A549 (cell line): Measurements from ENCODE around the gene TMC7. TPM values are rescaled to one million over a fixed set of nuclear protein-coding genes. Genes with fewer than 3 reads are reported as not detected.
A peak's percentile ranks its signal among the peaks of the same experiment; 100 is the strongest.

Experiments
- ATAC-seq, 2 experiments: fragments of 200-7000 bp in 1 of 2; fragments of >200 bp in 1 of 2; cut with Nextera tagmentation in 1 of 2; cut with Tn5 transposase in 1 of 2; 3 replicates each; pipeline versions ENCODE4 v1.8.0 to v1.9.1; 2018 to 2020; ENCODE audit warnings: mild to moderate bottlenecking in 1 of 2, moderate library complexity in 1 of 2
- CTCF ChIA-PET: fragments of 300-600 bp; sonication (Branson Sonifier 250); formaldehyde crosslinking; extraction: SDS; loops from one replicate; lab custom pipeline; 2021; ENCODE audit warnings: antibody characterized with exemption, inconsistent platforms; lab: Yijun Ruan, JAX
- POLR2A ChIA-PET: fragments of 350-600 bp; formaldehyde crosslinking; extraction: SDS; loops from one replicate; lab custom pipeline; 2021; ENCODE audit warnings: antibody characterized with exemption, inconsistent platforms; lab: Yijun Ruan, JAX
- DNase-seq, 2 experiments: peaks; one replicate each; pipeline versions ENCODE4 v3.0.0 to v3.0.0-alpha.2; 2011 to 2016; ENCODE audit warnings: low read depth in 1 of 2, low spot score in 1 of 2
- FAIRE-seq: peaks from 2 replicates; lab custom pipeline; 2011; peaks lifted over from hg19 to GRCh38; lab: Jason Lieb, UNC
- H3K27ac ChIP-seq, 2 experiments: fragments of >200 bp; sonication (Bioruptor Twin); formaldehyde crosslinking; 3 replicates each; pipeline ENCODE4 v1.5.1; 2016 to 2017
- H3K4me1 ChIP-seq: fragments of >200 bp; sonication (Bioruptor Twin); formaldehyde crosslinking; 3 replicates; pipeline ENCODE4 v1.6.1; 2016
- H3K4me2 ChIP-seq: fragments of >200 bp; sonication (Bioruptor Twin); formaldehyde crosslinking; 3 replicates; pipeline ENCODE4 v1.6.1; 2016
- H3K4me3 ChIP-seq: fragments of >200 bp; sonication (Bioruptor Twin); formaldehyde crosslinking; 3 replicates; pipeline ENCODE4 v1.5.1; 2016
- H3K9me3 ChIP-seq: fragments of >200 bp; sonication (Bioruptor Twin); formaldehyde crosslinking; 3 replicates; pipeline ENCODE4 v1.6.1; 2016
- BHLHE40 ChIP-seq: IDR thresholded peaks from 2 replicates; pipeline ENCODE4 v1.6.1; 2012; ENCODE audit warnings: low read depth, low read length, inconsistent platforms
- CBX2 ChIP-seq: fragments of 200-600 bp; sonication (generic); IDR thresholded peaks from 2 replicates; pipeline ENCODE4 v1.6.1; 2016; ENCODE audit warnings: low read depth, mild to moderate bottlenecking, borderline replicate concordance
- CBX8 ChIP-seq: fragments of 200-600 bp; sonication (generic); IDR thresholded peaks from 2 replicates; pipeline ENCODE4 v1.6.1; 2016
- CEBPB ChIP-seq, 2 experiments: fragments of >200 bp in 1 of 2; sonication (Bioruptor Twin) in 1 of 2; formaldehyde crosslinking in 1 of 2; IDR thresholded peaks; 2 replicates each; pipeline ENCODE4 v1.6.1; 2012 to 2016
- CHD4 ChIP-seq: fragments of 200-600 bp; sonication (generic); IDR thresholded peaks from 2 replicates; pipeline ENCODE4 v1.6.1; 2016; ENCODE audit warnings: antibody characterized with exemption, mild to moderate bottlenecking, borderline replicate concordance
- EP300 ChIP-seq, 2 experiments: fragments of >200 bp; sonication (Bioruptor Twin); formaldehyde crosslinking; IDR thresholded peaks; 2 replicates in 1 of 2; 3 replicates in 1 of 2; pipeline ENCODE4 v1.6.1; 2016 to 2017
- FOSL2 ChIP-seq, 2 experiments: fragments of 450-650 bp in 1 of 2; fragments of >200 bp in 1 of 2; sonication (Bioruptor Twin) in 1 of 2; formaldehyde crosslinking; IDR thresholded peaks; 2 replicates each; pipeline versions ENCODE4 v1.5.0 to v1.6.1; 2016 to 2020; ENCODE audit warnings: mild to moderate bottlenecking in 1 of 2, moderate library complexity in 1 of 2
- FOXS1 ChIP-seq: fragments of 250-450 bp; sonication (Bioruptor Pico); IDR thresholded peaks from 2 replicates; pipeline ENCODE4 v1.5.0; 2020; ENCODE audit warnings: mild to moderate bottlenecking, moderate library complexity
- GATA3 ChIP-seq: IDR thresholded peaks from 2 replicates; pipeline ENCODE4 v1.6.1; 2012; ENCODE audit warnings: borderline replicate concordance
- HDAC2 ChIP-seq: fragments of 200-600 bp; sonication (generic); IDR thresholded peaks from 2 replicates; pipeline ENCODE4 v1.6.1; 2016
- JUNB ChIP-seq: fragments of >200 bp; sonication (Bioruptor Twin); formaldehyde crosslinking; IDR thresholded peaks from 2 replicates; pipeline ENCODE4 v1.6.1; 2016
- KDM1A ChIP-seq: fragments of 200-600 bp; sonication (generic); IDR thresholded peaks from 2 replicates; pipeline ENCODE4 v1.6.1; 2016; ENCODE audit warnings: low read depth, mild to moderate bottlenecking
- MYC ChIP-seq: IDR thresholded peaks from 2 replicates; pipeline ENCODE4 v1.6.1; 2012; ENCODE audit warnings: mild to moderate bottlenecking, inconsistent platforms, low read length, improper control_type of control experiment, borderline replicate concordance
- NFE2L2 ChIP-seq: fragments of 150-350 bp; conservative IDR thresholded peaks from 2 replicates; pipeline ENCODE4 v1.6.1; 2014; ENCODE audit warnings: low read length
- PHF8 ChIP-seq: fragments of 200-600 bp; sonication (generic); IDR thresholded peaks from 2 replicates; pipeline ENCODE4 v1.6.1; 2016; ENCODE audit warnings: low read depth, mild to moderate bottlenecking, antibody characterized with exemption, moderate library complexity, borderline replicate concordance
- RARB ChIP-seq: fragments of 250-450 bp; sonication (Bioruptor Pico); IDR thresholded peaks from 2 replicates; pipeline ENCODE4 v1.8.0; 2021; ENCODE audit warnings: mild to moderate bottlenecking, moderate library complexity
- RCOR1 ChIP-seq: fragments of 150-350 bp; IDR thresholded peaks from 2 replicates; pipeline ENCODE4 v1.6.1; 2014; ENCODE audit warnings: antibody characterized with exemption, low read length, low read depth
- SMC3 ChIP-seq: fragments of >200 bp; sonication (Bioruptor Twin); formaldehyde crosslinking; IDR thresholded peaks from 3 replicates; pipeline ENCODE4 v1.6.1; 2018; ENCODE audit warnings: inconsistent platforms
- SREBF2 ChIP-seq: fragments of 450-650 bp; IDR thresholded peaks from 2 replicates; pipeline ENCODE4 v1.6.1; 2014; ENCODE audit warnings: mild to moderate bottlenecking, moderate library complexity
- TFCP2L1 ChIP-seq: fragments of 250-450 bp; sonication (Bioruptor Pico); IDR thresholded peaks from 2 replicates; pipeline ENCODE4 v1.5.0; 2021; ENCODE audit warnings: mild to moderate bottlenecking
- TP53 ChIP-seq: fragments of 250-450 bp; sonication (Bioruptor Pico); IDR thresholded peaks from 2 replicates; pipeline ENCODE4 v1.5.0; 2021; ENCODE audit warnings: mild to moderate bottlenecking, moderate library complexity
- ZFP36 ChIP-seq: fragments of 450-650 bp; IDR thresholded peaks from 2 replicates; pipeline ENCODE4 v1.6.1; 2014; ENCODE audit warnings: borderline replicate concordance; ENCODE audit not compliant: partially characterized antibody
- ZNF302 ChIP-seq: fragments of 250-450 bp; sonication (Bioruptor Pico); IDR thresholded peaks from 2 replicates; pipeline ENCODE4 v1.9.0; 2021; ENCODE audit warnings: inconsistent platforms, mild to moderate bottlenecking, moderate library complexity
- ZSCAN20 ChIP-seq: fragments of 250-450 bp; sonication (Bioruptor Pico); IDR thresholded peaks from 2 replicates; pipeline ENCODE4 v1.8.0; 2022; ENCODE audit warnings: mild to moderate bottlenecking, moderate library complexity
- WGBS: methylation state at CpG from one replicate; pipeline ENCODE4 v1.1.6; 2017; ENCODE audit errors: missing lambda C conversion rate; 5-methylcytosine and 5-hydroxymethylcytosine counted together
- polyA plus RNA-seq, 4 experiments: library from polyadenylated mRNA; depleted of rRNA in 3 of 4; stranded (reverse); fragments of >200 nt; fragmentation: RNase III in 1 of 4; extraction: RNeasy Plus Mini Kit Qiagen cat#74134 plus additional on column Dnase treatment in 1 of 4; gene quantifications; 2 replicates in 3 of 4; 3 replicates in 1 of 4; pipeline ENCODE4 v1.2.3, GENCODE V29; 2011 to 2017
- TF ChIP-seq, protein P1 (sequence below): IDR thresholded peaks from 2 replicates; pipeline ENCODE4 v1.6.1; 2012
- TF ChIP-seq, protein P2 (sequence below): fragments of >200 bp; sonication (Bioruptor Twin); formaldehyde crosslinking; IDR thresholded peaks from 3 replicates; pipeline ENCODE4 v1.6.1; 2016
- TF ChIP-seq, protein P3 (sequence below): fragments of >200 bp; sonication (Bioruptor Twin); formaldehyde crosslinking; IDR thresholded peaks from 2 replicates; pipeline ENCODE4 v1.6.1; 2016
- TF ChIP-seq, protein P4 (sequence below): fragments of 450-650 bp; IDR thresholded peaks from 2 replicates; pipeline ENCODE4 v1.6.1; 2014; ENCODE audit warnings: antibody characterized with exemption
- TF ChIP-seq, protein P5 (sequence below): IDR thresholded peaks from 2 replicates; pipeline ENCODE4 v1.6.1; 2012
- TF ChIP-seq, protein P6 (sequence below): fragments of 150-350 bp; IDR thresholded peaks from 2 replicates; pipeline ENCODE4 v1.6.1; 2014; ENCODE audit warnings: low read depth, mild to moderate bottlenecking, low read length

The TMC7 gene
- polyA plus RNA-seq, 2 of the 4 experiments (the other 2 are of a cell fraction): 7.0 to 9.4 TPM

DNA sequence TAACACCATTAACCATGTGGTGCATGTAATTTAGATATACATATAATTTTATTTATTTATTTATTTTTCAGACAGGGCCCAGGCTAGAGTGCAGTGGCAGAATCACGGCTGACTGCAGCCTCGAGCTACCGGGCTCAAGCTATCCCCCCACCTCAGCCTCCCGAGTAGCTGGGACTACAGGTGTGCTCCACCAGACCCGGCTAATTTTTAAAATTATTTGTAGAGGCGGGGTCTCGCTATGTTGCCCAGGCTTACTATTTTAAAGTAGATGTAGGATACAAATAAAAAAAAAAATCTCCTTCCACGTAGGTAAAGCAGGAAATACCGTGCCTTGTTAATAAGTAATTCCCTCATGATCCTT lies 83.2 kb downstream of the TMC7 start:
- H3K9me3 ChIP-seq: no peaks in the 10 kb centered on the region
- ChIA-PET CTCF (interaction anchor here (1.0 to 1.7 kb wide), 2 partner anchors 19 to 84 kb away, joined by 3 to 8 read pairs; partner anchors contain the start of gene TMC7), POLR2A (interaction anchor here (0.6 to 1.2 kb wide), 10 partner anchors 10 to 277 kb away, joined by 3 to 16 read pairs (median 4); partner anchors contain the start of genes ARL6IP1, RPS15A and TMC7)
- WGBS: 41% methylated on average over 9 of the region's 9 CpGs
- FAIRE-seq (no peak), ATAC-seq (peak in 1 of 2 experiments; percentile 3; a peak in 1 of 6 replicates), DNase-seq (no peak)
- H3K4me3 ChIP-seq: peak overlapping the region; percentile 63; the same call in 2 of the 3 replicates
- H3K4me1 ChIP-seq: peaks cover 12% of the 10 kb centered on the region; the same call in 2 of the 3 replicates
- H3K27ac ChIP-seq: peak overlapping the region; percentile 95 to 99
- TF ChIP-seq, protein P1, sequence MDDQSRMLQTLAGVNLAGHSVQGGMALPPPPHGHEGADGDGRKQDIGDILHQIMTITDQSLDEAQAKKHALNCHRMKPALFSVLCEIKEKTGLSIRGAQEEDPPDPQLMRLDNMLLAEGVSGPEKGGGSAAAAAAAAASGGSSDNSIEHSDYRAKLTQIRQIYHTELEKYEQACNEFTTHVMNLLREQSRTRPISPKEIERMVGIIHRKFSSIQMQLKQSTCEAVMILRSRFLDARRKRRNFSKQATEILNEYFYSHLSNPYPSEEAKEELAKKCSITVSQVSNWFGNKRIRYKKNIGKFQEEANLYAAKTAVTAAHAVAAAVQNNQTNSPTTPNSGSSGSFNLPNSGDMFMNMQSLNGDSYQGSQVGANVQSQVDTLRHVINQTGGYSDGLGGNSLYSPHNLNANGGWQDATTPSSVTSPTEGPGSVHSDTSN: no peak
- TF ChIP-seq PHF8 (no peak), CBX8 (no peak), FOXS1 (CRISPR knock-in tag) (no peak), ZFP36 (no peak), NFE2L2 (no peak), SREBF2 (no peak), SMC3 (no peak), RCOR1 (no peak), TP53 (CRISPR knock-in tag) (no peak), JUNB (no peak), FOSL2 (IDR thresholded peaks at IDR 0.05) (no peak), FOSL2 (CRISPR knock-in tag; IDR thresholded peaks at IDR 0.05) (no peak), TFCP2L1 (CRISPR knock-in tag) (no peak), ZNF302 (CRISPR knock-in tag) (no peak), BHLHE40 (no peak), CHD4 (no peak)
- TF ChIP-seq, protein P2, sequence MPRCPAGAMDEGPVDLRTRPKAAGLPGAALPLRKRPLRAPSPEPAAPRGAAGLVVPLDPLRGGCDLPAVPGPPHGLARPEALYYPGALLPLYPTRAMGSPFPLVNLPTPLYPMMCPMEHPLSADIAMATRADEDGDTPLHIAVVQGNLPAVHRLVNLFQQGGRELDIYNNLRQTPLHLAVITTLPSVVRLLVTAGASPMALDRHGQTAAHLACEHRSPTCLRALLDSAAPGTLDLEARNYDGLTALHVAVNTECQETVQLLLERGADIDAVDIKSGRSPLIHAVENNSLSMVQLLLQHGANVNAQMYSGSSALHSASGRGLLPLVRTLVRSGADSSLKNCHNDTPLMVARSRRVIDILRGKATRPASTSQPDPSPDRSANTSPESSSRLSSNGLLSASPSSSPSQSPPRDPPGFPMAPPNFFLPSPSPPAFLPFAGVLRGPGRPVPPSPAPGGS: no peak
- TF ChIP-seq, protein P3, sequence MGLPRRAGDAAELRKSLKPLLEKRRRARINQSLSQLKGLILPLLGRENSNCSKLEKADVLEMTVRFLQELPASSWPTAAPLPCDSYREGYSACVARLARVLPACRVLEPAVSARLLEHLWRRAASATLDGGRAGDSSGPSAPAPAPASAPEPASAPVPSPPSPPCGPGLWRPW: no peak
- TF ChIP-seq, protein P4, sequence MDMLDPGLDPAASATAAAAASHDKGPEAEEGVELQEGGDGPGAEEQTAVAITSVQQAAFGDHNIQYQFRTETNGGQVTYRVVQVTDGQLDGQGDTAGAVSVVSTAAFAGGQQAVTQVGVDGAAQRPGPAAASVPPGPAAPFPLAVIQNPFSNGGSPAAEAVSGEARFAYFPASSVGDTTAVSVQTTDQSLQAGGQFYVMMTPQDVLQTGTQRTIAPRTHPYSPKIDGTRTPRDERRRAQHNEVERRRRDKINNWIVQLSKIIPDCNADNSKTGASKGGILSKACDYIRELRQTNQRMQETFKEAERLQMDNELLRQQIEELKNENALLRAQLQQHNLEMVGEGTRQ: no peak
- TF ChIP-seq, protein P5, sequence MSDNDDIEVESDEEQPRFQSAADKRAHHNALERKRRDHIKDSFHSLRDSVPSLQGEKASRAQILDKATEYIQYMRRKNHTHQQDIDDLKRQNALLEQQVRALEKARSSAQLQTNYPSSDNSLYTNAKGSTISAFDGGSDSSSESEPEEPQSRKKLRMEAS: no peak
- peak overlapping the region; percentile 63 for H3K4me2 ChIP-seq

DNA sequence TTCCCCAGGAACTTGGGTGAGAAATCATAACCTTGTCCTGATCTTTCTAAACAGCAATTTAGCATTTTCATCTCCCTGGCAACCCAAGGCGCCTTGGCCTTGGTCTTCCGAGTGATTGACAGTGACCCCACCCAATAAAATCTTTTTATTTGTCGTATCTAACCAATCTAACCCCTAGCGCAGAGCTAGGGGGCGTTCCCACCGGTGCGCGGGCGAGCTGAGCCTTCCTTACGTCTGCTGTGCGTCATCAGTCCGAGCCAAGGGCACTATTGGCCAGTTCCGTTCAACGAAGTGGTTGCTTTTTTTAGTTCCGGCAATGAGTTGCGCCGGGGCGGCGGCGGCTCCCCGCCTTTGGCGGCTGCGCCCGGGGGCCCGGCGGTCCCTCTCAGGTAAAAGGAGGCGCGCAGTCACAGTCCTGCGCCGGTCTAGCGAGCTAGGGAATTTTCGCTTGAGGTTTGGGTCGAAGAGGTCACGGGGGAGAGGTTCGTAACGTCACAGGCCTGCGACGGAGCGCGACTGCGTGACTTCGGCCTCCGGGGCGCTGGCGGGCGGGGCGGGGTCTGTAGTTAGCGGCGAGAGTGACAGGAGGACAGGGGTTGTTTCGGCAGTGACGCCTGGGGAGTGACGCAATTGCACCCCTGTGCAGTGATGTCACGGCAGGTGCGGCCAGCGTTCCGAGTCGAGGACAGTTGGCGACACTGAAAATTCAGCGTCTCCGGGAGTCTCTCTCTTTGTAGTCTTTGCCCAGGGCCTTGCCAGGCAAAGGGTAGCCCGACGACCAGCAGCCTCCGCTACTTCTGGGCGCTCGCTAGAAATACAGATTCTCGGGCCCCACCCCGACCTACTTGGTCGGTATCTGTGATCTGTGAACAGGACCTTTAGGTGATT lies 83.9 kb downstream of the TMC7 start, which contains the start of gene COQ7:
Gene COQ7 (plus strand): TSS at position 266 of the 888 bp plus-strand sequence. CDS start 51 bp downstream, at position 317.
- peaks cover 12% of the 10 kb centered on the region; the same call in 2 of the 3 replicates for H3K4me1 ChIP-seq
- ATAC-seq (peak; percentile 93), FAIRE-seq (peak; percentile 56), DNase-seq (peak; percentile 95 to 100)
- WGBS: 2% methylated on average over 43 of the region's 68 CpGs
- H3K4me3 ChIP-seq: peak within 1 kb of the TSS; percentile 63
- no peaks in the 10 kb centered on the region for H3K9me3 ChIP-seq
- ChIA-PET CTCF (interaction anchor here (0.9 to 1.7 kb wide), 3 partner anchors 18 to 85 kb away, joined by 3 to 8 read pairs (median 3); partner anchors contain the start of gene TMC7), POLR2A (interaction anchor here (0.6 to 1.2 kb wide), 12 partner anchors 10 to 277 kb away, joined by 3 to 16 read pairs (median 5); partner anchors contain the start of genes ARL6IP1, RPS15A and TMC7)
- peak within 1 kb of the TSS; percentile 95 to 99 for H3K27ac ChIP-seq
- H3K4me2 ChIP-seq: peak within 1 kb of the TSS; percentile 73
- peak; percentile 37; the same call in 1 of the 2 replicates for TF ChIP-seq RARB (CRISPR knock-in tag)
- TF ChIP-seq ZSCAN20 (CRISPR knock-in tag): no peak
- peak; percentile 72 to 89; a peak in 3 of 4 replicates for TF ChIP-seq CEBPB (IDR thresholded peaks at IDR 0.05)
- TF ChIP-seq CBX2: no peak
- TF ChIP-seq EP300 (IDR thresholded peaks at IDR 0.05): no peak
- no peak for TF ChIP-seq SMC3
- no peak for TF ChIP-seq CBX8
- TF ChIP-seq, protein P6, sequence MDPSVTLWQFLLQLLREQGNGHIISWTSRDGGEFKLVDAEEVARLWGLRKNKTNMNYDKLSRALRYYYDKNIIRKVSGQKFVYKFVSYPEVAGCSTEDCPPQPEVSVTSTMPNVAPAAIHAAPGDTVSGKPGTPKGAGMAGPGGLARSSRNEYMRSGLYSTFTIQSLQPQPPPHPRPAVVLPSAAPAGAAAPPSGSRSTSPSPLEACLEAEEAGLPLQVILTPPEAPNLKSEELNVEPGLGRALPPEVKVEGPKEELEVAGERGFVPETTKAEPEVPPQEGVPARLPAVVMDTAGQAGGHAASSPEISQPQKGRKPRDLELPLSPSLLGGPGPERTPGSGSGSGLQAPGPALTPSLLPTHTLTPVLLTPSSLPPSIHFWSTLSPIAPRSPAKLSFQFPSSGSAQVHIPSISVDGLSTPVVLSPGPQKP: no peak
- no peak for TF ChIP-seq SREBF2
- TF ChIP-seq NFE2L2: no peak
- TF ChIP-seq ZFP36: no peak
- TF ChIP-seq GATA3: no peak
- TF ChIP-seq MYC: peak; percentile 38; the same call in 1 of the 2 replicates
- no peak for TF ChIP-seq ZNF302 (CRISPR knock-in tag)
- TF ChIP-seq KDM1A: no peak
- TF ChIP-seq CHD4: no peak
- TF ChIP-seq FOXS1 (CRISPR knock-in tag): no peak
- TF ChIP-seq HDAC2: no peak
- TF ChIP-seq, protein P2: no peak
